Measurements from ENCODE around the gene WDR48. TPM values are rescaled to one million over a fixed set of nuclear protein-coding genes. Genes with fewer than 3 reads are reported as not detected.

WDR48 gene
- total RNA-seq, 2 experiments from 2014 or later = 81.2 to 88.6 TPM

- TF ChIP-seq CTCF (IDR thresholded peaks at IDR 0.05) = no peak
- Histone ChIP-seq H3K36me3 (ENCODE audit: insufficient read depth, low read length) (no peaks in the 10 kb centered on the region), H3K4me3 (ENCODE audit: low read length) (no peak overlapping the region), H3K4me1 (ENCODE audit: insufficient read depth, low read length) (peaks cover 20% of the 10 kb centered on the region), H3K27ac (ENCODE audit: low read depth in 1 of 2, low read length in 2 of 2) (no peak overlapping the region), H3K27me3 (ENCODE audit: control insufficient read depth in 1 of 2, insufficient read depth in 2 of 2, low read length in 2 of 2) (no peaks in the 10 kb centered on the region), H3K9me3 (ENCODE audit: control insufficient read depth in 1 of 2, insufficient read depth in 1 of 2, low read length in 2 of 2) (no peaks in the 10 kb centered on the region)
- ChIA-PET POLR2A (no interaction called here), CTCF (interaction anchor here (1.8 kb wide), 1 partner anchor 158 kb away, joined by 5 read pairs; no protein-coding TSS in a partner anchor)
- Mint-ChIP-seq H3K27me3 (no peaks in the 10 kb centered on the region), H3K4me1 (ENCODE audit: low read depth) (peaks cover 29% of the 10 kb centered on the region), H3K36me3 (ENCODE audit: low read depth) (no peaks in the 10 kb centered on the region), H3K4me3 (no peak overlapping the region), H3K27ac (no peak overlapping the region), H3K9me3 (no peaks in the 10 kb centered on the region)
- ATAC-seq (ENCODE audit: poor library complexity) (no peak), DNase-seq (peak in 2 of 14 experiments; percentile 4 to 21)
- intact Hi-C loops (cut with DNase I, micrococcal nuclease) = no loop called here
Observed at GRCh38 chr3:39130026-39130425, 78.2 kb downstream of the WDR48 start.

GRCh38 chr3:39130693-39131265 is 79.0 kb downstream of the WDR48 start:
- Histone ChIP-seq H3K4me1 (ENCODE audit: insufficient read depth, low read length) (peaks cover 20% of the 10 kb centered on the region), H3K27ac (ENCODE audit: low read depth in 1 of 2, low read length in 2 of 2) (no peak overlapping the region), H3K9me3 (ENCODE audit: control insufficient read depth in 1 of 2, insufficient read depth in 1 of 2, low read length in 2 of 2) (no peaks in the 10 kb centered on the region), H3K4me3 (ENCODE audit: low read length) (no peak overlapping the region), H3K27me3 (ENCODE audit: control insufficient read depth in 1 of 2, insufficient read depth in 2 of 2, low read length in 2 of 2) (no peaks in the 10 kb centered on the region), H3K36me3 (ENCODE audit: insufficient read depth, low read length) (no peaks in the 10 kb centered on the region)
- Mint-ChIP-seq H3K4me1 (ENCODE audit: low read depth) (peaks cover 29% of the 10 kb centered on the region), H3K27me3 (no peaks in the 10 kb centered on the region), H3K9me3 (no peaks in the 10 kb centered on the region), H3K36me3 (ENCODE audit: low read depth) (no peaks in the 10 kb centered on the region), H3K27ac (no peak overlapping the region), H3K4me3 (no peak overlapping the region)
- TF ChIP-seq CTCF (IDR thresholded peaks at IDR 0.05) = no peak
- DNase-seq (peak in 1 of 14 experiments; percentile 3), ATAC-seq (ENCODE audit: poor library complexity) (no peak)
- ChIA-PET CTCF (interaction anchor here (0.8 to 1.9 kb wide), 3 partner anchors 10 to 157 kb away, joined by 3 to 8 read pairs (median 5); no protein-coding TSS in a partner anchor), POLR2A (interaction anchor here (0.9 kb wide), 1 partner anchor 121 kb away, joined by 3 read pairs; no protein-coding TSS in a partner anchor)
- intact Hi-C loops (cut with DNase I, micrococcal nuclease) = no loop called here

GRCh38 chr3:39132096-39133092 is 80.6 kb downstream of the WDR48 start:
- peak overlapping the region; percentile 54 for H3K27ac Mint-ChIP-seq
- no peaks in the 10 kb centered on the region for H3K36me3 Mint-ChIP-seq (ENCODE audit: low read depth)
- no peak overlapping the region for H3K4me3 Mint-ChIP-seq
- intact Hi-C loops (cut with DNase I, micrococcal nuclease) = no loop called here
- POLR2A ChIA-PET = interaction anchor here (0.7 kb wide), 1 partner anchor 15 kb away, joined by 3 read pairs; no protein-coding TSS in a partner anchor
- Histone ChIP-seq H3K36me3 (ENCODE audit: insufficient read depth, low read length) (peaks cover 3% of the 10 kb centered on the region), H3K9me3 (ENCODE audit: control insufficient read depth in 1 of 2, insufficient read depth in 1 of 2, low read length in 2 of 2) (no peaks in the 10 kb centered on the region), H3K27ac (ENCODE audit: low read depth in 1 of 2, low read length in 2 of 2) (no peak overlapping the region), H3K4me1 (ENCODE audit: insufficient read depth, low read length) (peaks cover 13% of the 10 kb centered on the region), H3K4me3 (ENCODE audit: low read length) (no peak overlapping the region), H3K27me3 (ENCODE audit: control insufficient read depth in 1 of 2, insufficient read depth in 2 of 2, low read length in 2 of 2) (no peaks in the 10 kb centered on the region)
- CTCF ChIA-PET = interaction anchor here (1.0 to 1.9 kb wide), 3 partner anchors 12 to 160 kb away, joined by 3 to 8 read pairs (median 4); no protein-coding TSS in a partner anchor
- ATAC-seq (ENCODE audit: poor library complexity) = no peak
- no peak for TF ChIP-seq CTCF (IDR thresholded peaks at IDR 0.05)
- H3K4me1 Mint-ChIP-seq (ENCODE audit: low read depth) = peaks cover 19% of the 10 kb centered on the region
- H3K27me3 Mint-ChIP-seq = no peaks in the 10 kb centered on the region
- peak in 2 of 14 experiments; percentile 8 to 30 for DNase-seq
- H3K9me3 Mint-ChIP-seq = no peaks in the 10 kb centered on the region

All from CD4-positive, alpha-beta T cell (primary cell).